NB4 (cell line): ENCODE data around the gene GPR78.
"Not testable (repeated sequence)": the region's sequence is repeated elsewhere in the genome, so short reads cannot be mapped to it uniquely, and the experiment has no call there.

Source experiments
- POLR2A ChIP-seq: IDR thresholded peaks from 2 replicates; pipeline ENCODE4 v1.6.1; 2011; ENCODE audit warnings: mild to moderate bottlenecking; ENCODE audit not compliant: insufficient read length; ENCODE audit errors: extremely low read depth
- TF ChIP-seq, protein P1 (sequence below): IDR thresholded peaks from one replicate; pipeline ENCODE4 v1.5.1; 2012; ENCODE audit warnings: low read depth, low read length

- TF ChIP-seq, protein P1, sequence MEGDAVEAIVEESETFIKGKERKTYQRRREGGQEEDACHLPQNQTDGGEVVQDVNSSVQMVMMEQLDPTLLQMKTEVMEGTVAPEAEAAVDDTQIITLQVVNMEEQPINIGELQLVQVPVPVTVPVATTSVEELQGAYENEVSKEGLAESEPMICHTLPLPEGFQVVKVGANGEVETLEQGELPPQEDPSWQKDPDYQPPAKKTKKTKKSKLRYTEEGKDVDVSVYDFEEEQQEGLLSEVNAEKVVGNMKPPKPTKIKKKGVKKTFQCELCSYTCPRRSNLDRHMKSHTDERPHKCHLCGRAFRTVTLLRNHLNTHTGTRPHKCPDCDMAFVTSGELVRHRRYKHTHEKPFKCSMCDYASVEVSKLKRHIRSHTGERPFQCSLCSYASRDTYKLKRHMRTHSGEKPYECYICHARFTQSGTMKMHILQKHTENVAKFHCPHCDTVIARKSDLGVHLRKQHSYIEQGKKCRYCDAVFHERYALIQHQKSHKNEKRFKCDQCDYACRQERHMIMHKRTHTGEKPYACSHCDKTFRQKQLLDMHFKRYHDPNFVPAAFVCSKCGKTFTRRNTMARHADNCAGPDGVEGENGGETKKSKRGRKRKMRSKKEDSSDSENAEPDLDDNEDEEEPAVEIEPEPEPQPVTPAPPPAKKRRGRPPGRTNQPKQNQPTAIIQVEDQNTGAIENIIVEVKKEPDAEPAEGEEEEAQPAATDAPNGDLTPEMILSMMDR: not testable (repeated sequence)
- not testable (repeated sequence) for TF ChIP-seq POLR2A
Measured at GRCh38 chr4:8576591-8576990, 3.6 kb upstream of the GPR78 start.
